IPS-NIHi7 (cell line): ENCODE results near the gene PITPNB.

Experiments
- DNase-seq: peaks from one replicate; pipeline ENCODE4 v3.0.0; 2012; ENCODE audit warnings: mixed read lengths; ENCODE audit errors: extremely low spot score

PITPNB gene

DNA sequence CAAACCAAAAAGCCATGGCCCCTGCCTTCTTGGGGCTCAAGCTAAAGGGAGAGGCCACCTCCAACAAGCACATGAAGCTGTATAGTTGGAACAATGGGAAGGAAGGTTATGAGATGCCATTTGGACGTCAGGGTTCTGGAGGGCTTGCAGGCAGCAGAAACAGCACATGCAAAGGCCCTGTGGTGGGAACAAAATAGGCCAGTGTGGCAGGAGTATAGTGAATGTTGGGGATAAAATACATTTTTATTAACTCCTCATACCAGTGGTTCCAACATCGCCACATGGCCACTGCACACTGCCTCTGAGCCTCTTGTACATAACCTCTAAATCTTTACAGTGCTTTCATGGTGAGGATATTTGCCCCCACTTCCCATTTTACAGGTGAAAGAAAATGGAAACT is 85.3 kb downstream of the PITPNB start:
- no peak for DNase-seq

DNA sequence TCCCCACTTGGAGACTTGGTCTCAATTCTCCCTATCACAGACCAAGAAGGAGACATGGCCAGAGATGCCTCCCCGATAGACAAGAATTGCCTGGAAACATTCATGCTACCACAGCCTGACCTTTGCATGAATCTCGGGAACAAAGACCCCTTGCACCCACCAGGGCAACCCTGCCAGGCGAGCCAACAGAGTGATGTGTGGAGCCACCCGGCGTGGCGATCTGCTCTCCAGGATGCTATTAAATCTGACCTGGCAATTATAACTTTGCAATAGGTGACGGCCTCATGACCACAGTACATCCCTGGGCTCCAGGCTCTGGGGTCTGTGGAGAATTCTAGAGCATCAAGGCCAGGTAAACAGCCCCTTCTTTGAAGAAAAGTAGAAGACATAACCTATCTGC is 86.5 kb downstream of the PITPNB start:
- DNase-seq: no peak

DNA sequence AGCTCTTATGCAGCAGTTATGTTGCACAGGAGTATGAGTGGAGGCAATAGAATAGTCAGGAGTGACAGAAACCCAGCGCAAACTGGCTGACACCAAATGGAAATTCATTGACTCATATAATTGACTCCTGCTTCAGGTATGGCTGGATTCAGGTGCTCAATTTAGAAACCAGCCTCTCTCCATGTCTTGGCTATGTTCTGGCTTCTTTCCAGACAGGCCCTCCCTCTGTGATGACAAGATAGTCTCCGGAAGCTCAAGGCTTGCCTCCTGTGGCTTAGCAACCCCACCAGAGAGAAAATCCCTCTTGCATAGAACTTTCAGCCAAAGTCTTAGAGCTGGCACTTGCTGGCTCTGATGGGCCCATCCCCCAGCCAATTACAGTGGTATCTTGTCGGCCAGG is 89.4 kb downstream of the PITPNB start:
- DNase-seq: no peak

DNA sequence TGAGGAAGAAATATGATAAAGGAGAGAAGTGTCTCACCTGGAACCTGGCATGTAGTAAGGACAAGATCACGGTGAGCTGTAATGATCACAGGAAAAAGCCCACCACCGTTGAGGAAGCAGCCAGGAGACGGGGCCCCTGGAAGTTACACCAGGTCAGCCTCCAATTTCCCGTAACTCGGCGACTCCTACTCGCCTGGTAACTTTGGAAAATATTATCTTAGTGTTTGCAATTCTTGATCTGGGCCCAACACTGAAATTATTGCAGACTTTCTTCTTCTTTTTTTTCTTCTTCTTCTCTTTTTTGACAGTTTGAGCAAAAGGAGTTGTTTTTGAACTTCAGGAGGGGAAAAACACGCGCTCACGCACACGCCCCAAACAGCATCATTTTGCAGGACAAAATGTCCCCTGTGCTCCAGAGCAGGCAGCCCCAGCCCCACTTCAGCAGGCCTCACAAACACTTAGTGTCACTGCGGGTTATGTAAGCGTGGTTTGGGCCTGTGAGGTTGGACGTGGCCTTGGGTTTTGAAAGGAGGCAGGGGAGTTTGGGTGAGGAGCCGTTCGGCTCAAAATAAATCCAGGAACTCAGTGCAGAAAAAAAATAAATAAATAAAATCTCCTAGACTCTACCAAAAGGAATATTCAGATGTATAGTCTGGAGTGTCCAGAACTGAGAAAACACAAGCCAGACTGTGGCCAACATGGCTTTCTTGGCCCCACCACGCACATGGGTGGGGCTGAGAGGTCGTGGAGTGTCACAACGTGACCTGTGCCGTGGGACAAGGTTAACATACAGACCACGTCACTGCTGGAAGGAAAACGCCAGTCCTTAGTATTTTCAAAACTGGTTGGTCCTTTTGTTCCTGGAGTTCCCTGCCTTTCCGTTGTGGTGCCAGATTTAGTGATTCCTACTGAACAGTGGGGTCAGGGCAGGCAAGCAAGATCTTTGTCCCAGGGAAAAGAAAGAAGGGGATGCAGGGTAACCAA is 91.2 kb downstream of the PITPNB start:
- DNase-seq: no peak

DNA sequence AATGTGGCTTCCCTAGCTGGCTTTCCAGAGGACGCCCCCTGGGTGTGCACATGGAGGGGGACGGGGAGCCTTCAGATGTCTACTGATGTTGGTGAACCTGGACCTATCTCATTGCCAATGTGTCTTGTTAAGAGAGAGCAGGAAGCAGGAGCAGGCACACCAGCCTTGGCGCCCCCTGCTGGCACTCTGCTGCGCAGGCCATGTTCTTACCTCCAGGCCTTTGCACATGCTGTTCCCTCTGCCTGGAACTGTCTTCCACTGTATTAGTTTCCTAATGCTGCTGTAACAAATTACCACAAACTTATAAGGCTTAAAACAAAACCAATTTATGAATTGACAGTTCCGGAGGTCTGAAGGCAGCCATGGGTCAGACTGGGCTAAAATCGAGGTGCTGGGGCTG is 93.9 kb downstream of the PITPNB start:
- DNase-seq: no peak

DNA sequence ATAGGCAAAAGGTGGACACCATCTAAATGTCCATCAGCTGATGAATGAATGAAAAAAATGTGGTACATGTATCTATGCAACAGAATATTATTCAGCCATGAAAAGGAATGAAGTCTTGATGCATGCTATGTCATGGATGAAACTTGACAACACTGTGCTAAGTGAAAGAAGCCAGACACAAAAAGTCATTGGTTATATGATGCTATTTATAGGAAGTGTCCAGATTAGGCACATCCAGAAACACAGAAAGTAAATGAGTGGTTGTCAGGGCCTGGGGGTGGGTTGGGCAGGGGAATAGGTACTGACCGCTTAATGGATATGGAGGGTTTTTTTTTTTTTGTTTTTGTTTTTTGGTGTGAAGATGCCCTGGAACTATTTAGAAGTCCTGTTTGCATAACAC is 95.8 kb downstream of the PITPNB start:
- no peak for DNase-seq

DNA sequence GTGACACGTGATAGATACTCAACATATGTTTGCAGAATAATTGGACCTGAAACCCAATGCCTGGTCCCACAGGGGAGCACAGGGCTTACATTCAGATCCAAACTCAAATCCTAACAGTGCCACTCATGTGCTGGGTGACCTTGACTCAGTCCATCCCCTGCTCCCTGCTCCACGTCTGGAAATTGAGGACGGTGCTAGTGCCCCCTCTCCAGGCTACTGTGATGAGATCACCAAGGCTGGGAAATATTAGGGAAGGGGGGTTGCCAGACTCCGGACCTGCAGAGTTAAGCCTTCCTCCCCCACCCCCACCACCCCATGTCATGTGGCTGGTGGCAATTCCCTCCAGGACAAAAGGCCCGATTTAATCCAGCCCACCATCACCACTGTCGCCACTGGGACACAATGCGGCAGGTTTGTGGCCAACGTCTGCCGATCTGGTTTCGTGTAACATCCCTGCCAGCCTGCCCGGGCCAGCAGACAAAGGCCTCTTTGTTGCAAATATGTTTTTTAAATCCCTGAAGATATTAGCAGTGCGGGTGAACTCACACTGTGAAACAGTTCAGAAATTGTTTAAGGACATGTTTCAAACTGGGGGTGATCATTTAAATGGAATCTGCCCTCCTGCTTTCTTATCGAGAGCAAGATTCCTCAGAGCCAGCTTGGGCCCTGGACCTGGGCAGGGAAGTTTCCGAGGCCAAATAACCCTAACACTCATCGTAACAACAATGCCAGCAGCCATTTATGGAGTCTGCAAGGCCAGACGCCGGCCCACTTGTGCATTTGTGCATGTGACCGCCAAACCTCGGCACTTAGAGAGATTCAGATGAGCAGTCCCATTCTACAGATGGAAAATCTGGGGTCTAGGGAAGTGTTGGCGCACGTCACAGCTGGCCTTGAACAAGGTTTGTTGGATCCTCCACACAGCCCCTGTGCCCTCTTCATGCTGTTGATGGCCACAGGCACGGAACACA is 97.9 kb downstream of the PITPNB start:
- DNase-seq: no peak

DNA sequence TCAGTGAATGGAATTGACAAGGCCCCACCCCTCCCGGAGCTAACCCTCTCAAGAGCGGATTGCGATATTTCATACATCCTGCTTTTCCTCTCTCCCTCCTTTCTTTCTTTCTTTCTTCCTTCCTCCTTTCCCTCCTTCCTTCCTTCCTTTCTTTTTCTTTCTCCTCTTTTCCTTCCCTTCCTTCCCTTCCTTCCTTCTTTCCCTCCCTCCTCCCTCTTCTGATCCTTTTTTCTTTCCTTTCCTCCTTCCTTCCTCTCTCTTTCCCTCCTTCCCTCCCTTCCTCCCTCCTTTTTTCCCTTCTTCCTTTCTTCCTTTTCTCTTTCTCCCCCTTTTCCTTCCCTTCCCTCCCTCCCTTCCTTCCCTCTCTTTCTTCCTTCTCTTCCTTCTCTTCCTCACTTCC is 102.5 kb downstream of the PITPNB start:
- DNase-seq: no peak

DNA sequence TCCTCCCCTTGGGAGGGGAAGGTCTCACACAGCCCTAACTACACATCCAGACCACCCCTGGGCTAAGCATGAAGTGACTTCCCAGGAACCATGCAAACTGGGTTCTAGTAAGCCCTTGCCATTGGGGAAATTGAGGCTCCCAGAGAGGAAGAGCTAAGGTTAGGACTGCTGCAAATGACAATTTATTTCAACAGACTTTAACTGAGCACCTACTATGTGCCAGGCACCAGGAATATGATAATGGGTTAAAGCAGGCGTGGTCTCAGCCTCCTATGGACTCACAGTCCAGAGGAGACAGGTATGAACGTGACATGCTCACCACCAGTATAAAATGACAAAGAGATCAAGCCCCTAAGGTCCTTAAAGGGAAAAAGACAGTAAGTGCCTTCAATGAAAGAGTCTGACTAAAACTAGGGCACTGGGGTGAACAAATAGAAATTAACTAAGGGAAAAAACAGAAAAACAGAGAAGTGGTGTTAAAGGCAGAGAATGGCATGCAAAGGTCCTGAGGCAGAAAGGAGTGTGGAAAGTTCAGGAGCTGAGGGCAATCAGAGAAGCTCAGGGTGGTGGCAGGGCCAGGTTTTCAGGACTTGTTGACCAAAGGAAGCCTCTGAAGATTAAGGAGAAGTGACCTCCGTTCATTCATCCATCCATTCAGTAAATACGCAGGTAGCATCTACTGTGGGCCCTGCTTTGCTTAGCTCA is 103.1 kb downstream of the PITPNB start:
- no peak for DNase-seq

DNA sequence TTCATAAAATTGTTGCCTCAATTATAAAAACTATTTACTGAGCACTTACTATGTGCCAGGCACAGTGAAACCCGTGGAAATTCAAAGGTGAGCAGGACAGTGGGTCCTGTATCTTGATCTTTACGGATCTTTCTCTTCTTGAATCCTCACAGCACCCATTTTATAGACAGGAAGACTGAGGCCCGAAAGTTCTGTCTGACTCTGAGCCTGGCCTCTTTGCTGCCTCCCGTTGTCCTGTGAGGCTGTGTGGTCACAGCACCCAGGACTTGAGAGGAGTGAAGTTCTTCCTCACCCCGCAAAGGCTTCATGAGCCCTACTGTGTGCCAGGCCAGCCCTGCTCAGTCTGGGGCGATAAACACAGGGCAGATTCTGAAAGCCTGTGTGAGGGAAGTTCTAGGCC is 104.1 kb downstream of the PITPNB start:
- no peak for DNase-seq

DNA sequence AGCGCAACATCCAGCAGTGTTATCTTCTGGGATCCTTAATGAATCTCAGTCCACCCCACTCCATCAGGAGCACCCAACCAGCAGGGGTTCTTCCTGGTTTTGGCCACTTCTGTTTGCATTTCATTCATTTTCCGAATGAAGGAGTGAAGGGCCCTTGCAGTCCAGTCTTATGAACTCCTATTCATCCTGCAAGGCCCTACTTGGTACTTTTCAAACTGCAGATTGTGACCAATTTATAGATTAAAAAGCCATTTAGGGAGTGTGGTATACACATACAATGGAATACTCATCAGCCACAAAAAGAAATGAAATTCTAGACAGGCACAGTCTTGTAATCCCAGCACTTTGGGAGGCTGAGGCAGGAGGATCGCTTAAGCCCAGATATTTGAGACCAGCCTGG is 107.3 kb downstream of the PITPNB start:
- DNase-seq: no peak

DNA sequence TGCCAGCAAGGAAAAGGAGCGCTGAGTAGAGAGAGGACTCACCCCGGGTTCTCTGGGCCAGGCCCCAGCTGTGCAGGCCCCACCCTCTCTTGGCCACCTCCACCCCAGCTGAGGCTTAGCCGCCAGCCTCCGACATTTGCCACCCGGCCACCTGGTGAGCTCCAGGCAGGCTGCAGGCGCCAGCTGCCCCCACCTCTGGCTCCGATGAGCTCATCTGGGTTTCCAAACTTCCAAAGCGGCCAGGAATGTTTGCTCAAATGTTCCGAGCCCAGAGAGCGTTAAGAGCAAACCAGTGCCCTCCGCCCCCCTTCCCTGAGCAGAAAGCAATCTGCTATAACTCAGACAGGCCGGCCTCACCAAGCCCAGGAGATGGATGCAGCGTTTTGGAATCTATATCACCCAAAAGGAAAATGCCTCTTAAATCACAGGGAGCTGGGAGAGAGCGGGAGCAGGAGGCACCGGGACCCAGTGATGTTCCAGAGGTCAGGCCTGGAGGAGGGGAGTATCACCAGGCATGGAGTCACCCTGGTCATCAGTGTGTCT is 108.4 kb downstream of the PITPNB start:
- no peak for DNase-seq

DNA sequence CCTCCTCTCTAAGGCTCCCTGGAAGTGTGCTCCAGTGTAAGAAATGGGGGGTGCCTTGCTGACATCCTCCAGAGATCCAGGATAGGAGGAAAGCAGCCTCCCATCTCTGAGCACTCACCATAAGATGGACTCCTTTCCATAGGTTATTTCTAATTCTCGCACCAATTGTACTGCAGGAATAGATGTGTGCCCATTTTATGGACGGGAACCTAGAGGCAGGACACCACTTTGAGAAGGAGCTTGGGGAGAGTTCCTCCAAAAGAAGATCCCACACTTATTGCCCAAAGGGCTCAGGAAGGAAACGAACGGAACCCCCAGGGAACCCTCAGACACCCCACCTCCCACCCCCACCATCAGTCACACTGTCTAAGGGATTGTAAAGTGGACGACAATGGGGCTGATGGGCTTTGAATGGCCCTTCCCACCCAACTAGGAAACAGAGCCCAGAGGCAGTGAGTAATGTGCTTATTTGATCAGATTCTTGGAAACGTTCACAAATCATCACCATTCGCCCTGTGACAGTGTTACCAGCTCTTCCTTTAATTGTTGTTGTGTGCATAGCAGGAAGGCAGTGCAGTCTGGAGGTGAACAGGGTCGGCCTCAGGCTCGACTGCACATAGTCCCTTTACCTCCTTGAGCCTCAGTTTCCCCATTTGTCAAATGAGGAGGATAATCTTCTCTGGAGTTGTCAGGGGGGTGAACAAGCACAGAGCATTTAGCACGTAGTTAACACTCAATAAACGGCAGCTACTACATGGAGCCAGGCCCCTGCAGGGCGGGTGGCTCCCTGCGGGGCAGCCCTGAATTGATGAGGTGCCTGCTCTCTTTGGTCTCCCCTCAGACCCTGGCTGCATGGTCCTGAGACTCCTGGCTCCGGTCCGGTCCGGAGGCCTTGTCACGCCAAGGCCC is 109.1 kb downstream of the PITPNB start:
- DNase-seq: no peak

DNA sequence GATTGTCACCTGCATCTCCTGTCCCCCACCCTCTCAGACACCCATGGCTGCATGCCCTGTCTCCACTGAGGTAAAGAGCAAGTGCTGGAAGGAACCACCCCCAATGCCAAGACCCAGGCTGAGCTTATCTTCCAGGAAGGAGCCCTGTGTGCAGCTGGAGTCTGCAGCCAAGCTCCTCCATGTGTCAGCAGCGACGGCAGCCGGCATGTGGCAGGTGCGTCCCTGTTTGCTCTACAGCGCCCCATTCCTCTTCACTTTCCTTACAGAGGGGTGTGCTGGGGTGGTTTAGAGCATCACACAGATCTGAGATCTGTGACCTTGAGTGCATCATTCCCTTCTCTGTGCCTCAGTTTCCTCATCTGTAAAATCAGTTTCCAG is 109.8 kb downstream of the PITPNB start:
- DNase-seq: no peak

DNA sequence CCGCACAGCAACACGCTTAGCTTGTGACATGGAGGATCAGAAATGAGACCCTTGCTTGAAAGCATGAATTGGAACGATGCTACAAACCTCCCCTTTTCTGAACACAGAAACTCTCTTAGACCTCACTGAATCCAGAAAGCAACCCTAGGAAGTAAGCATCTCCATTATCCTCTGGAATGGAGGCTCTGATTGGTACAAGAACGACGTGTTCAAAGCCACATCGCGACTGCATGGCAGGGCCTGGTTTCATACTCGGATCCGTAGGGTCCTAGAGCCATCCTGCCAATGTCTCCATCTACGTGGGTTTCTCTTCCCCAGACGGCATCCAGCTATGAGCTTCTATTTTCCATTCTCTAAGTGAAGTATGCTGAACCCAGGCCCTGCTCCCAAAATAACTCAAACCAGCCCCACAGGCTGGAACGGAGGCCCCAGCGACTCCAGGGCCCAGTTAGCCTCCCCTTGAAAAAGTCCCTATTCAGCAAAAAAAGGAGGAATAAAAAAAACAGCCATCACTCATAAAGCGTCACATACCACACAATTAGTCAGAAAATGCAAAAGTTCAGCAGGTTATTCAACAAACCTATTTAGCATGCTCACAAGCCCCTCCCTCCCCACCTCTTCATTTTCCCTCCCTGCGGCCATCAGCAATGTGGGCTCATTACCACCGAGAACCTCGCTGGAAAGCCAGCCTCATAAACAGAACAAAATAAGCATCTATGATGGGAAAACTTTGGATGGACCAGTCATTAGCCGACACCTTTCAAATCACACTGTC is 110.4 kb downstream of the PITPNB start:
- DNase-seq: no peak

DNA sequence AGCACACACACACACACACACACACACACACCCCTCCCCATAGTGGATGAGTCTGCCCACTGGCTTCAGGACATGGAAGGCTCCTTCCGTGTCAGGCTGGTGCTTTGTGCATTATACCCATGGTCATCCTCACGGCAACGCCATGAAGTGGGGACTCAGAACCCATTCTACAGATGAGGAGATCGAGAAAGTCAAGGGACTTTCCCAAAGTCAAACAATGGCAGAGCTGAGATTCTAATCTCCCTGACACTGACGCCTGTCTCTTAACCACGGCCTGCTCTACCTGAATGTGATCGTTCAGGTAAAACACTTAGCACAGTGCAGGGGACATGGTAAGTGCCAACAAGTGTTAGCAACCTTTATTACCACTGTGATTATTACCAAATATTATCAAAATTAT is 113.2 kb downstream of the PITPNB start:
- no peak for DNase-seq

DNA sequence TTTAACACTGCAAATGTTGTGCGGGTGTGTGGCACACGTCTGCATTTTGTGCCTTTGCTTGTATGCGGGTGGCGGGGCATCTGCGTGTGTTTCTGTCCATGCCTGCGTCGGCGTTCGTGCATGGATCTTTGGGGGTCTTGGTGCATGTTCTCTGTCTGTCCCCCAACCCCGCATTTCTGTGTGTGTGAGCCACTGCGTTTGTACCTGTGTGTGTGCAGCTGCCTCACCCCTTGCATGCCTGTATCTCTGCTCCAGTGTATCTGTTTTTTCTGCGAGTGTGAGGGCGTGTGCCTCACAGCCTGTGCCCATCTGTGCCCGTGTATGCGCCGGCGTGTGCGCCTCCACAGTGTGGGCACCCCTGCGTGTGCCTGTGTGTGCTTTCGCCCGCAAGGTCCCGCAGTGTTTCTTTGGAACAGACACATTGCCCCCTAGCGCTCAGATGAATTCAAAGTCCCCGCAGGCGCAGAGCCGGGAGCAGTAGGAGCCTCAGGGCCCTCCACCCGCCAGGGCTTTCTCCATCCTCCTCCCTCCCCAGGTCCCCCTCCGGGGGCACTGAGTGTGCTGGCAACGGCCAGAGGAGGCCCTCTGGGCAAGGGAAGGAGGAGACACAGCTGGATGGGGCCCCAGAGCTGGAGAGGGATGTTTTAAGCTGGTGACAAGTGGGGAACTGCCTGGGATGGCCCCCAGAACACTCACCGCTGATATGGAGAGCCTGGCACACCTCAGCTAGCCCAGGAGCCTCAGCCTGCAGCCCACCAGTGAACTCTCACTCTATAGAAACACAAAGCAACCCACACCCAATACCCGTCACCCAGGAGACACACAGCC is 114.4 kb downstream of the PITPNB start:
- peak; percentile 79 for DNase-seq

DNA sequence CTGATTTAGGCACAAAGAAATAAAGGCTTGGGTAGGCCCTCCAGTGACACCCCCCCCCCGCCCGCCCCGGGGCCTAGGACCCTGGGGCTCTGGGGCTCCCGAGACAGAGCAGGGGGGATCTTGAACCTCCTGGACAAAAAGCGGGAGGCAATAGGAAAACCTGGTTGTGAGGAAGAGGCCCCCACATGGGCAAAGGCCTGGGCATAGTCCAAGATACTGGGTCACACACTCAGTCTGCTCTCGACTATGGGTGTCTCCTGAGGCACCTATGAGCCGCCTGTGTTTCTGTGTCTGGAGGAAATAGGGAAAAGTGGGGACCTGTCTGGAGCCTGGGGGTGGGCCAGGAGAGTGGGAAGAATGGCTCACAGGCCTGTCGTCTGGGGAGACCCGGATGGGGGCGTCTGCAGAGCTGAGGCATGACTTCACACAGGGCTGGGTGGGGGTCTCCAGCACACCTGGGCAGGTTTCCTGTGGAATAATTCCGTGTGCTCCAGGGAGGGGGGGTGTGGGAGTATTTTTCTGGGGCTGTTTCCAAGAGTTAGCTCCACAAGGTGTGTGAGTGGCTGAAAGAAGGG is 115.1 kb downstream of the PITPNB start:
- no peak for DNase-seq
